Neural cell (in vitro differentiated cells): ENCODE measurements around the gene KIRREL3. TPM values are rescaled to one million over a fixed set of nuclear protein-coding genes. Genes with fewer than 3 reads are reported as not detected.

Experiments used
- H2AFZ ChIP-seq: fragments of 200-600, 300-800 bp; sonication (generic), shearing (Covaris generic); 2 replicates; pipeline ENCODE4 v1.6.0; 2014; ENCODE audit warnings: low read depth, mild to moderate bottlenecking, antibody characterized with exemption, low read length, moderate library complexity
- H3F3A ChIP-seq: fragments of 200-600 bp; shearing (Covaris generic); 2 replicates; pipeline ENCODE4 v1.6.1; 2016; ENCODE audit warnings: mild to moderate bottlenecking, moderate library complexity, mixed read lengths, antibody characterized with exemption, low read length; ENCODE audit not compliant: insufficient read depth, poor library complexity, severe bottlenecking
- H3K27ac ChIP-seq: fragments of 200-600, 300-800 bp; sonication (generic), shearing (Covaris generic); 2 replicates; pipeline ENCODE4 v1.5.1; 2014; ENCODE audit warnings: mild to moderate bottlenecking, low read length, moderate library complexity
- H3K27me3 ChIP-seq: fragments of 300-800, 200-600 bp; sonication (generic), shearing (Covaris generic); 2 replicates; pipeline ENCODE4 v1.6.0; 2014; ENCODE audit warnings: mild to moderate bottlenecking, low read depth, low read length, moderate library complexity; ENCODE audit not compliant: insufficient read depth
- H3K36me3 ChIP-seq: fragments of 300-800, 200-600 bp; sonication (generic), shearing (Covaris generic); 2 replicates; pipeline ENCODE4 v1.5.1; 2014; ENCODE audit warnings: mild to moderate bottlenecking, antibody characterized with exemption, low read length, moderate library complexity; ENCODE audit not compliant: insufficient read depth
- H3K4me2 ChIP-seq: fragments of 300-800, 200-600 bp; sonication (generic), shearing (Covaris generic); 2 replicates; pipeline ENCODE4 v1.6.0; 2014; ENCODE audit warnings: mild to moderate bottlenecking, low read length
- H3K4me3 ChIP-seq: fragments of 300-800, 200-600 bp; sonication (generic), shearing (Covaris generic); 2 replicates; pipeline ENCODE4 v1.5.1; 2014; ENCODE audit warnings: mild to moderate bottlenecking, low read length, moderate library complexity
- H3K79me2 ChIP-seq: fragments of 200-600 bp; shearing (Covaris generic); replicated peaks from 2 replicates; pipeline ENCODE4 v1.6.0; 2014; ENCODE audit warnings: mild to moderate bottlenecking, low read length, moderate library complexity; ENCODE audit not compliant: insufficient read depth
- H3K9ac ChIP-seq: fragments of 300-800, 200-600 bp; sonication (generic), shearing (Covaris generic); 2 replicates; pipeline ENCODE4 v1.6.1; 2016; ENCODE audit warnings: mild to moderate bottlenecking, low read length, mixed read lengths
- H3K9me2 ChIP-seq: fragments of 200-600 bp; shearing (Covaris generic); 2 replicates; pipeline ENCODE4 v1.6.1; 2016; ENCODE audit warnings: mild to moderate bottlenecking, low read length, mixed read lengths; ENCODE audit not compliant: insufficient read depth
- H3K9me3 ChIP-seq: fragments of 200-600, 300-800 bp; sonication (generic), shearing (Covaris generic); 2 replicates; pipeline ENCODE4 v1.6.1; 2016; ENCODE audit warnings: mild to moderate bottlenecking, mixed run types, low read length, moderate library complexity, mixed read lengths
- H4K20me1 ChIP-seq: fragments of 200-600 bp; shearing (Covaris generic); 2 replicates; pipeline ENCODE4 v1.6.1; 2016; ENCODE audit warnings: mild to moderate bottlenecking, mixed run types; ENCODE audit not compliant: insufficient read depth
- EP300 ChIP-seq: fragments of 450-650 bp; conservative IDR thresholded peaks from 2 replicates; pipeline ENCODE4 v1.6.1; 2014; ENCODE audit warnings: antibody characterized with exemption, mild to moderate bottlenecking, moderate library complexity; ENCODE audit not compliant: poor library complexity, severe bottlenecking
- EZH2 ChIP-seq: fragments of 200-600, 300-800 bp; shearing (Covaris generic), sonication (generic); IDR thresholded peaks from 2 replicates; pipeline ENCODE4 v1.6.1; 2014; ENCODE audit warnings: antibody characterized with exemption, low read length, borderline replicate concordance, mild to moderate bottlenecking; ENCODE audit not compliant: insufficient read depth, poor library complexity, severe bottlenecking
- MXI1 ChIP-seq: fragments of 450-650 bp; conservative IDR thresholded peaks from 2 replicates; pipeline ENCODE4 v1.6.1; 2014; ENCODE audit warnings: antibody characterized with exemption, mild to moderate bottlenecking; ENCODE audit not compliant: poor library complexity, severe bottlenecking
- POLR2AphosphoS5 ChIP-seq: IDR thresholded peaks from 2 replicates; pipeline ENCODE4 v1.6.1; 2012
- RAD21 ChIP-seq: fragments of 450-650 bp; conservative IDR thresholded peaks from 2 replicates; pipeline ENCODE4 v1.6.1; 2014; ENCODE audit warnings: antibody characterized with exemption, mild to moderate bottlenecking, moderate library complexity
- SMC3 ChIP-seq: fragments of 450-650 bp; conservative IDR thresholded peaks from 2 replicates; pipeline ENCODE4 v1.6.1; 2014; ENCODE audit warnings: antibody characterized with exemption, mild to moderate bottlenecking, moderate library complexity; ENCODE audit not compliant: poor library complexity
- TAF1 ChIP-seq: IDR thresholded peaks from 2 replicates; pipeline ENCODE4 v1.6.1; 2012; ENCODE audit warnings: low read depth
- polyA plus RNA-seq: library from polyadenylated mRNA; depleted of rRNA; stranded (reverse); fragments of >200 nt; gene quantifications from 2 replicates; pipeline ENCODE4 v1.2.3, GENCODE V29; 2014
- TF ChIP-seq, protein P1 (sequence below): IDR thresholded peaks from 2 replicates; pipeline ENCODE4 v1.6.1; 2012; ENCODE audit warnings: borderline replicate concordance
- TF ChIP-seq, protein P2 (sequence below): fragments of 450-650 bp; IDR thresholded peaks from 2 replicates; pipeline ENCODE4 v1.5.1; 2014; ENCODE audit warnings: antibody characterized with exemption, mild to moderate bottlenecking, moderate library complexity; ENCODE audit not compliant: poor library complexity, severe bottlenecking

KIRREL3 gene
- polyA plus RNA-seq, 1 donor from 2014 or later: 23.8 TPM

DNA sequence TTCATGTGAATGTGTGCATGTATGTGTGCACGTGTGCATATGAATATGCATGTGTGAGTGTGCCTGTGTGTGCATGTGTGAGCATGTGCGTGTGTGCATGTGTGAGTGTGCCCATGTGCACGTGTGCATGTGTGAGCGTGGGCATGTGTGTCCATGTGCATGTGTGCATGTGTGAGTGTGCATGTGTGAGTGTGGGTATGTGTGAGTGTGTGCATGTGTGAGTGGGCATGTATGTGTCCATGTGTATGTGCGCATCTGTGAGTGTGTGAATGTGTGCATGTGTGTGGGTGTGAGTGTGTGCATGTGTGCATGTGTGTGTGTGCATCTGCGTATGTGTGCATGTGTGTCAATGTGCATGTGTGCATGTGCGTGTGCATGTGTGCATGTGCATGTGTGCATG, 550.4 kb downstream of the KIRREL3 start:
- H3K4me3 ChIP-seq: no peak overlapping the region
- no peaks in the 10 kb centered on the region for H4K20me1 ChIP-seq
- H3K9me3 ChIP-seq: no peaks in the 10 kb centered on the region
- no peak overlapping the region for H3K9ac ChIP-seq
- no peak overlapping the region for H3K4me2 ChIP-seq
- TF ChIP-seq POLR2AphosphoS5 (no peak), EP300 (no peak), SMC3 (no peak), RAD21 (no peak), EZH2 (no peak), TAF1 (no peak), MXI1 (no peak)
- TF ChIP-seq, protein P1, sequence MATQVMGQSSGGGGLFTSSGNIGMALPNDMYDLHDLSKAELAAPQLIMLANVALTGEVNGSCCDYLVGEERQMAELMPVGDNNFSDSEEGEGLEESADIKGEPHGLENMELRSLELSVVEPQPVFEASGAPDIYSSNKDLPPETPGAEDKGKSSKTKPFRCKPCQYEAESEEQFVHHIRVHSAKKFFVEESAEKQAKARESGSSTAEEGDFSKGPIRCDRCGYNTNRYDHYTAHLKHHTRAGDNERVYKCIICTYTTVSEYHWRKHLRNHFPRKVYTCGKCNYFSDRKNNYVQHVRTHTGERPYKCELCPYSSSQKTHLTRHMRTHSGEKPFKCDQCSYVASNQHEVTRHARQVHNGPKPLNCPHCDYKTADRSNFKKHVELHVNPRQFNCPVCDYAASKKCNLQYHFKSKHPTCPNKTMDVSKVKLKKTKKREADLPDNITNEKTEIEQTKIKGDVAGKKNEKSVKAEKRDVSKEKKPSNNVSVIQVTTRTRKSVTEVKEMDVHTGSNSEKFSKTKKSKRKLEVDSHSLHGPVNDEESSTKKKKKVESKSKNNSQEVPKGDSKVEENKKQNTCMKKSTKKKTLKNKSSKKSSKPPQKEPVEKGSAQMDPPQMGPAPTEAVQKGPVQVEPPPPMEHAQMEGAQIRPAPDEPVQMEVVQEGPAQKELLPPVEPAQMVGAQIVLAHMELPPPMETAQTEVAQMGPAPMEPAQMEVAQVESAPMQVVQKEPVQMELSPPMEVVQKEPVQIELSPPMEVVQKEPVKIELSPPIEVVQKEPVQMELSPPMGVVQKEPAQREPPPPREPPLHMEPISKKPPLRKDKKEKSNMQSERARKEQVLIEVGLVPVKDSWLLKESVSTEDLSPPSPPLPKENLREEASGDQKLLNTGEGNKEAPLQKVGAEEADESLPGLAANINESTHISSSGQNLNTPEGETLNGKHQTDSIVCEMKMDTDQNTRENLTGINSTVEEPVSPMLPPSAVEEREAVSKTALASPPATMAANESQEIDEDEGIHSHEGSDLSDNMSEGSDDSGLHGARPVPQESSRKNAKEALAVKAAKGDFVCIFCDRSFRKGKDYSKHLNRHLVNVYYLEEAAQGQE: no peak
- TF ChIP-seq, protein P2, sequence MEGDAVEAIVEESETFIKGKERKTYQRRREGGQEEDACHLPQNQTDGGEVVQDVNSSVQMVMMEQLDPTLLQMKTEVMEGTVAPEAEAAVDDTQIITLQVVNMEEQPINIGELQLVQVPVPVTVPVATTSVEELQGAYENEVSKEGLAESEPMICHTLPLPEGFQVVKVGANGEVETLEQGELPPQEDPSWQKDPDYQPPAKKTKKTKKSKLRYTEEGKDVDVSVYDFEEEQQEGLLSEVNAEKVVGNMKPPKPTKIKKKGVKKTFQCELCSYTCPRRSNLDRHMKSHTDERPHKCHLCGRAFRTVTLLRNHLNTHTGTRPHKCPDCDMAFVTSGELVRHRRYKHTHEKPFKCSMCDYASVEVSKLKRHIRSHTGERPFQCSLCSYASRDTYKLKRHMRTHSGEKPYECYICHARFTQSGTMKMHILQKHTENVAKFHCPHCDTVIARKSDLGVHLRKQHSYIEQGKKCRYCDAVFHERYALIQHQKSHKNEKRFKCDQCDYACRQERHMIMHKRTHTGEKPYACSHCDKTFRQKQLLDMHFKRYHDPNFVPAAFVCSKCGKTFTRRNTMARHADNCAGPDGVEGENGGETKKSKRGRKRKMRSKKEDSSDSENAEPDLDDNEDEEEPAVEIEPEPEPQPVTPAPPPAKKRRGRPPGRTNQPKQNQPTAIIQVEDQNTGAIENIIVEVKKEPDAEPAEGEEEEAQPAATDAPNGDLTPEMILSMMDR: no peak
- H2AFZ ChIP-seq: no peak overlapping the region
- no peaks in the 10 kb centered on the region for H3K79me2 ChIP-seq
- no peaks in the 10 kb centered on the region for H3F3A ChIP-seq
- no peaks in the 10 kb centered on the region for H3K27me3 ChIP-seq
- H3K9me2 ChIP-seq: no peaks in the 10 kb centered on the region
- H3K36me3 ChIP-seq: no peaks in the 10 kb centered on the region
- no peak overlapping the region for H3K27ac ChIP-seq

DNA sequence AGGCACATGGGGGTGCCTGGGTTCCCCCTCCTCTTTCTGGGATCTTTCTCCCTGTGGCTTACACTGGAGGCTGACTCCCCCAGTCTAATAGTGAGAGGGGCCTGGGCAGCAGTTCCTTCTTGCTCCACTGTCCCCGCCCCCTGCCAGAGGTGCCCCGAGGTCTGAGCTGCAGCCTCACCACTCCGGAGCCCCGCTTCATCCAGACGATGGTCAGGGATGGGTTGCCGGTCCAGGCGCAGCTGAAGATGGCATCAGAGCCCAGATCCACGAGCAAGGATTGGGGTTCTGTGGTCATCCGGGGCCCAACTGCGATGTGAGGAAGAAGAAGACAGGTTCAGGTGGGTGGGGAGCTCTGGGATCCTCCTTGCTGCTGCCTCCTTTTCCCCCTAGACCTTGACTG, 554.0 kb downstream of the KIRREL3 start:
- Histone ChIP-seq H4K20me1 (no peaks in the 10 kb centered on the region), H3K36me3 (no peaks in the 10 kb centered on the region), H3K9ac (no peak overlapping the region), H3K79me2 (no peaks in the 10 kb centered on the region), H2AFZ (no peak overlapping the region), H3F3A (peaks cover 5% of the 10 kb centered on the region), H3K27me3 (no peaks in the 10 kb centered on the region), H3K9me3 (no peaks in the 10 kb centered on the region), H3K27ac (no peak overlapping the region), H3K9me2 (no peaks in the 10 kb centered on the region), H3K4me2 (no peak overlapping the region), H3K4me3 (no peak overlapping the region)
- no peak for TF ChIP-seq POLR2AphosphoS5
- TF ChIP-seq, protein P1: no peak
- no peak for TF ChIP-seq EZH2
- TF ChIP-seq RAD21: no peak
- no peak for TF ChIP-seq SMC3
- TF ChIP-seq MXI1: no peak
- TF ChIP-seq TAF1: no peak
- TF ChIP-seq EP300: no peak
- TF ChIP-seq, protein P2: no peak
